Measurements from ENCODE around the gene UNC5C. TPM values are rescaled to one million over a fixed set of nuclear protein-coding genes. Genes with fewer than 3 reads are reported as not detected.

Gene UNC5C
- total RNA-seq, 1 donor from 2014 or later = 43.8 TPM

DNA sequence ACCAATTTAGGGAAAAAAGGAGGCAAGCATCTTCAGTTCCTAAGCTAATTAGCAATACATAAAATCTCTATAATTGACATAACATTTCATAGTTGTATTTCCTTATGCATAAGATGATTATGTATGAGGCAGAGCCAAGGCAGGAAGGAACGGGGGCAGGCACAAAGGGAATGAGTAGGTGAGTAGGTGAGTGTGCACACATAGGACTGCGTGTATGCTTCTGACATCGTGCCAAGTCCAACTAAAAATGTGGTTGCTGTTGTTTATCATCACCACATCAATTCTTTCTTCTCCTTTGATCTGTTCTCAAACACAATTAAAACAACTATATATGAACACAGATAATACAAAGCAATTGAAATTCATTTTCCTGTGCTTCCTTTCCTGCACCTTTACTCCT lies 131.2 kb downstream of the UNC5C start:
- H3K4me3 Mint-ChIP-seq (ENCODE audit: low read depth) = no peak overlapping the region
- no peaks in the 10 kb centered on the region for H3K27me3 Mint-ChIP-seq
- DNase-seq (ENCODE audit: low spot score, unreplicated experiment) = no peak
- H3K4me1 Mint-ChIP-seq (ENCODE audit: low read depth) = peaks cover 4% of the 10 kb centered on the region
- no peaks in the 10 kb centered on the region for H3K9me3 Mint-ChIP-seq (ENCODE audit: low read depth)
- H3K27ac Mint-ChIP-seq = no peak overlapping the region
- peaks cover 5% of the 10 kb centered on the region for H3K36me3 Mint-ChIP-seq (ENCODE audit: insufficient read depth)
- TF ChIP-seq, protein P1, sequence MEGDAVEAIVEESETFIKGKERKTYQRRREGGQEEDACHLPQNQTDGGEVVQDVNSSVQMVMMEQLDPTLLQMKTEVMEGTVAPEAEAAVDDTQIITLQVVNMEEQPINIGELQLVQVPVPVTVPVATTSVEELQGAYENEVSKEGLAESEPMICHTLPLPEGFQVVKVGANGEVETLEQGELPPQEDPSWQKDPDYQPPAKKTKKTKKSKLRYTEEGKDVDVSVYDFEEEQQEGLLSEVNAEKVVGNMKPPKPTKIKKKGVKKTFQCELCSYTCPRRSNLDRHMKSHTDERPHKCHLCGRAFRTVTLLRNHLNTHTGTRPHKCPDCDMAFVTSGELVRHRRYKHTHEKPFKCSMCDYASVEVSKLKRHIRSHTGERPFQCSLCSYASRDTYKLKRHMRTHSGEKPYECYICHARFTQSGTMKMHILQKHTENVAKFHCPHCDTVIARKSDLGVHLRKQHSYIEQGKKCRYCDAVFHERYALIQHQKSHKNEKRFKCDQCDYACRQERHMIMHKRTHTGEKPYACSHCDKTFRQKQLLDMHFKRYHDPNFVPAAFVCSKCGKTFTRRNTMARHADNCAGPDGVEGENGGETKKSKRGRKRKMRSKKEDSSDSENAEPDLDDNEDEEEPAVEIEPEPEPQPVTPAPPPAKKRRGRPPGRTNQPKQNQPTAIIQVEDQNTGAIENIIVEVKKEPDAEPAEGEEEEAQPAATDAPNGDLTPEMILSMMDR (IDR thresholded peaks at IDR 0.05; ENCODE audit: unreplicated experiment) = no peak

DNA sequence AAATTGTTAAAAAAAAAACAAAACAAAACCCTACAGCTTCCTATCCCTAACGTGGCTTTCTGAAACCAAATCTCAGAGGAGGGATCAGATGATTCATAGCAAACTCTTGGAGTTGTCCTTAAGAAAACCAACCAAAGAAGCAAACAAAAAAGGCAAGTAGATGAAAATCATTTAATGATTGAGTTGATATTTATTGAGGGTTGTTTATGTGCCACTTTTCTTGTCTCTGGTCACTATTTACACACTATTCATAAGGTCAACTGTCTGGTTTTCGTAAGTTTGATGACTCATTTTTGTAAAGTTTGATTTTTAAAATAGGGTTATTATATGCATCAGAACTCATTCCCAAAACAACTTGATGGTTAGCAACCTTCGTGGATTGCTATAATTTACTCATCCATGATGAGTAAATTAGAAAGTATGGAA lies 133.4 kb downstream of the UNC5C start:
- Mint-ChIP-seq H3K27me3 (no peaks in the 10 kb centered on the region), H3K27ac (no peak overlapping the region), H3K36me3 (ENCODE audit: insufficient read depth) (peaks cover 1% of the 10 kb centered on the region), H3K9me3 (ENCODE audit: low read depth) (no peaks in the 10 kb centered on the region), H3K4me1 (ENCODE audit: low read depth) (peaks cover 22% of the 10 kb centered on the region), H3K4me3 (ENCODE audit: low read depth) (no peak overlapping the region)
- TF ChIP-seq, protein P1 (IDR thresholded peaks at IDR 0.05; ENCODE audit: unreplicated experiment) = no peak
- no peak for DNase-seq (ENCODE audit: low spot score, unreplicated experiment)

DNA sequence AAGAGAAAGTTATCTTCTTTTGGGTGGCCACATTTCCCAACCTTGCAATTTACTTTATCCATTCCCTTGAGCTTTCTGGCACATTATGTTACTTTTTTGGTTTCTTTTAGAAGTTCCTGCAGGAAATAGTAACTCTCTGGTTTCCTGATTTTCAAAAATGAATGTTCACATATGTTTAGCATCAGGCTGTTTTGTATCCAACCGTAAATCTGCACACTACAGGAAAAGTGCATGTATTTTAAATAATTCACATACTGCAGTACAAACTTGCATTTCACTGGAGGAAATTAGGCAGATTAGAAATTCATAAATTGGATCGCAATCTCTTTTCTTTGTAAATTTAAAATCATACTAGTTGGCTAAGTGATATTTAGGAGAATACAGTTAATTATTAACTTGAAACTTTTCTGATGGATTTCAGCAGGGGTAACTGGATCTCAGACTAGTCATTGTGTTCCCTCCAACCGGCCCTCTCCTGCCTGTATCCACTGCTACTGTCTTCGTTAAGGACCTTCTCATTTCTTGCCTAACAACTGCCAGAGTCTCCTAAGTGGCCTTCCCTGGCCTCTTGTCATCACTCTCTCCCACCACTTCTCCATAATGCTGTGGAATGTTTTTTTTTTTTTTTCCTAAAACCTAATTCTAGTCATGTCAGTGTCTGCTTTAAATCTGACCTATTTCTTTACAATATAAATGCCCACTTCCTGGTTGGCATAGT lies 137.2 kb downstream of the UNC5C start:
- TF ChIP-seq, protein P1 (IDR thresholded peaks at IDR 0.05; ENCODE audit: unreplicated experiment) = no peak
- H3K27ac Mint-ChIP-seq = no peak overlapping the region
- no peak overlapping the region for H3K4me3 Mint-ChIP-seq (ENCODE audit: low read depth)
- peaks cover 40% of the 10 kb centered on the region for H3K4me1 Mint-ChIP-seq (ENCODE audit: low read depth)
- H3K36me3 Mint-ChIP-seq (ENCODE audit: insufficient read depth) = peaks cover 1% of the 10 kb centered on the region
- no peak for DNase-seq (ENCODE audit: low spot score, unreplicated experiment)
- no peaks in the 10 kb centered on the region for H3K9me3 Mint-ChIP-seq (ENCODE audit: low read depth)
- H3K27me3 Mint-ChIP-seq = no peaks in the 10 kb centered on the region

DNA sequence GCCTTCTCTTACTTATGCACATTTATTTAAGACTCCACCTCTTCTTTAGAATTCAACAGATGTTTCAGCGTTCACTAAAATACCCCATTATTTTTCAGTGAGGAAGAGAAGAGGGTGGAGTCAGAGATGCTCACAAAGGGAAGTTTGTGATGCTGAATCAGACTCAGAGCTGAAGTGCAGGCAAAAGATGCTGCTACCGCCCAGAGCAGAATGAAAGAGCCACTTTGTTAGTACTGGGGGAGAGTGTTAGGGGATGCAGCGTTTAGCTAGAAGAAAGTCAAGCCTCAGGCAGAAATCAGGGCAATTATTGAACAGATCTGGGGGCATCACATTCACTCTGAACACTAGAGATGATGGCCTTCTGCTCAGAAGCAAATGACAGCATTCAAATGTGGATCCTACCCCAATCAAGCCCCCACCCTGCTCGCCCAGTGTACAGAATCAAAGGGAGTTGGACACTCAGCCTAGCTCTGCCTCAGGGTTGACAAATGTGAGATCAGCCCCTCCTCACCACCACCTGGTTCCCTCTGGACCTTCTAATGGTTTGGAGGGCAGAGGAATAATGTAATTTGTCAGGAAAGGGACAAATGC lies 138.3 kb downstream of the UNC5C start:
- H3K4me1 Mint-ChIP-seq (ENCODE audit: low read depth) = peaks cover 40% of the 10 kb centered on the region

DNA sequence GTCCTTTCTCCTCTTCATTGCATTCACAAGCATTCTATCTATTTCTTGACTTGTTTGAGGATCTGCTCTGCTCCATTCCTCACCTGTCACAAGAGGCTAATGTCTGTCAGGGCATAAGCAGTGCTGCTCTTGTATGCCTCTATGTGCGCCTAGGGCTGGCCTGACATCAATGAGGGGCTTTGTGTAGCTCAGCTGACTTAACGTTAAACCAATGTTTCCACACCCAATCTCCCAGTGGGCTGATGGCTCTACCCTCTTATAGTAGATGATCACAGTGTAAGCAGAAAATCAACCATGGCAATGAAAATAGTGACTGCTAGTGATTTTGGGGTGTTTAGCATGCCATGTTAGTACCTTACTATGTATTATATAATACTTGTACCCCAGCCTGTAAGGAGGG lies 139.0 kb downstream of the UNC5C start:
- Mint-ChIP-seq H3K36me3 (ENCODE audit: insufficient read depth) (peaks cover 1% of the 10 kb centered on the region), H3K27me3 (no peaks in the 10 kb centered on the region), H3K4me1 (ENCODE audit: low read depth) (peaks cover 40% of the 10 kb centered on the region), H3K9me3 (ENCODE audit: low read depth) (no peaks in the 10 kb centered on the region), H3K27ac (no peak overlapping the region), H3K4me3 (ENCODE audit: low read depth) (no peak overlapping the region)
- TF ChIP-seq, protein P1 (IDR thresholded peaks at IDR 0.05; ENCODE audit: unreplicated experiment) = no peak
- DNase-seq (ENCODE audit: low spot score, unreplicated experiment) = no peak

More for the DNA sequence above, 138.3 kb downstream of the UNC5C start:
- Mint-ChIP-seq H3K9me3 (ENCODE audit: low read depth) (no peaks in the 10 kb centered on the region), H3K4me3 (ENCODE audit: low read depth) (no peak overlapping the region), H3K36me3 (ENCODE audit: insufficient read depth) (peaks cover 1% of the 10 kb centered on the region), H3K27ac (no peak overlapping the region), H3K27me3 (no peaks in the 10 kb centered on the region)
- TF ChIP-seq, protein P1 (IDR thresholded peaks at IDR 0.05; ENCODE audit: unreplicated experiment) = no peak
- DNase-seq (ENCODE audit: low spot score, unreplicated experiment) = no peak

All from progenitor cell of endocrine pancreas (in vitro differentiated cells).